Kidney tubule cell (primary cell): ENCODE data around the gene TSSK2.
"Not testable (repeated sequence)": the region's sequence is repeated elsewhere in the genome, so short reads cannot be mapped to it uniquely, and the experiment has no call there.

Source experiments
- DNase-seq: peaks from one replicate; pipeline ENCODE4 v3.0.0-alpha.2; 2018; ENCODE audit warnings: low spot score

Gene TSSK2

GRCh38 chr22:19130959-19131684 is at the start of gene TSSK2:
Gene TSSK2 (plus strand): TSS chr22:19131308. CDS start chr22:19131400, 92 bp downstream.
- no peak for DNase-seq

- no peak for DNase-seq
These were observed 49.8 kb upstream of the TSSK2 start for GRCh38 chr22:19081351-19081750.

- DNase-seq: no peak
These were observed 49.0 kb upstream of the TSSK2 start for GRCh38 chr22:19082101-19082500.

DNA sequence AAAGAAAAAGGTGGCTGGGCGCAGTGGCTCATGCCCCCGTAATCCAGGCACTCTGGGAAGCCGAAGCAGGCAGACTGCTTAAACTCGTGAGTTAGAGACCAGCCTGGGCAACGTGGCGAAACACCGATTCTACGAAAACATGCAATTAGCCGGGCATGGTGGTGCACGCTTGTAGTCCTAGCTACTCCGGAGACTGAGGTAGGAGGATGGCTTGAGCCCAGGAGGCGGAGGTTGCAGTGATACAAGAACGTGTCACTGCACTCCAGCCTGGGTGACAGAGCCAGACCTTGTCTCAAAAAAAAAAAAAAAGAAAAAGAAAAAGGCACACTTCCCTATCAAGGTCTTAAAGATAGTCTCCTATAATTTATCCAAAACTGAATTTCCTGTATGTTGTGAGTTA is 48.3 kb upstream of the TSSK2 start:
- no peak for DNase-seq

DNA sequence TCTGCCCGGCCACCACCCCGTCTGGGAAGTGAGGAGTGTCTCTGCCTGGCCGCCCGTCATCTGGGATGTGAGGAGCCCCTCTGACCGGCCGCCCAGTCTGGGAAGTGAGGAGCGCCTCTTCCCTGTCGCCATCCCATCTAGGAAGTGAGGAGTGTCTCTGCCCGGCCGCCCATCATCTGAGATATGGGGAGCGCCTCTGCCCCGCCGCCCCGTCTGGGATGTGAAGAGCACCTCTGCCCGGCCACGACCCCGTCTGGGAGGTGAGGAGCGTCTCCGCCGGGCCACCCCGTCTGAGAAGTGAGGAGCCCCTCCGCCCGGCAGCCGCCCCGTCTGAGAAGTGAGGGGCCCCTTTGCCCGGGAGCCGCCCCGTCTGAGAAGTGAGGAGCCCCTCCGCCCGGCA is 47.0 kb upstream of the TSSK2 start:
- not testable (repeated sequence) for DNase-seq

DNA sequence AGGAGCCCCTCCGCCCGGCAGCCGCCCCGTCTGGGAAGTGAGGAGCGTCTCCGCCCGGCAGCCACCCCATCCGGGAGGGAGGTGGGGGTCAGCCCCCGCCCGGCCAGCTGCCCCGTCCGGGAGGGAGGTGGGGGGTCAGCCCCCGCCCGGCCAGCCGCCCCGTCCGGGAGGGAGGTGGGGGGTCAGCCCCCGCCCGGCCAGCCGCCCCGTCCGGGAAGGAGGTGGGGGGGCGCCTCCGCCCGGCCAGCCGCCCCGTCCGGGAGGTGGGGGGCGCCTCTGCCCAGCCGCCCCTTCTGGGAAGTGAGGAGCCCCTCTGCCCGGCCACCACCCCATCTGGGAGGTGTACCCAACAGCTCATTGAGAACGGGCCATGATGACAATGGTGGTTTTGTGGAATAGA is 46.5 kb upstream of the TSSK2 start:
- DNase-seq: not testable (repeated sequence)

DNA sequence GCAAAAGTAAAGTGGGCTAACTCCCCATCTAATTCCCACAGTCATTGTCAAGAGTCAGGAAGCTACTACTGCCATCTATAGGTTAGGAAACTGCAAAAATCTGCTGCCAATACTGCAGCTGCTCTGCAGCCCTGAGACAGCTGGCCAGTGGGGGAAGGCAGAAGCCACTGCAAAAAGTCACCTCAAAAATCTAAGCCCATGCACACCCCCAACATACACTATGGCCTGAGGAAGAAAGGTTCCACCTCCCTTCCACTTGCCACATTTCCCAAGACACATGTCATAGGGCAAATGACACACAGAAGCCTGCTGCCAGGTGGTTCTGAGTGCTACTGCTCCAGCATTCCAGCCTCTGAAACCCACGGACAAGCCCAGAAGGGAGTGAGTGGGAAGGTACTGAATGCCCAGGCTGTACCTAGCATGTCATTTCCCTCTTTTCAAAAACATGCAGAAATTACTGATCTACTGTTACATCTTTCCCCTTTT is 45.8 kb upstream of the TSSK2 start:
- DNase-seq: peak; percentile 41

GRCh38 chr22:19086417-19086816 is 44.7 kb upstream of the TSSK2 start:
- DNase-seq: peak; percentile 61

- peak; percentile 47 for DNase-seq
These were observed 44.2 kb upstream of the TSSK2 start for GRCh38 chr22:19086896-19087295.

GRCh38 chr22:19088866-19089595 is 42.1 kb upstream of the TSSK2 start:
- no peak for DNase-seq

- DNase-seq: no peak
These were observed 40.9 kb upstream of the TSSK2 start for GRCh38 chr22:19090183-19090582.

DNA sequence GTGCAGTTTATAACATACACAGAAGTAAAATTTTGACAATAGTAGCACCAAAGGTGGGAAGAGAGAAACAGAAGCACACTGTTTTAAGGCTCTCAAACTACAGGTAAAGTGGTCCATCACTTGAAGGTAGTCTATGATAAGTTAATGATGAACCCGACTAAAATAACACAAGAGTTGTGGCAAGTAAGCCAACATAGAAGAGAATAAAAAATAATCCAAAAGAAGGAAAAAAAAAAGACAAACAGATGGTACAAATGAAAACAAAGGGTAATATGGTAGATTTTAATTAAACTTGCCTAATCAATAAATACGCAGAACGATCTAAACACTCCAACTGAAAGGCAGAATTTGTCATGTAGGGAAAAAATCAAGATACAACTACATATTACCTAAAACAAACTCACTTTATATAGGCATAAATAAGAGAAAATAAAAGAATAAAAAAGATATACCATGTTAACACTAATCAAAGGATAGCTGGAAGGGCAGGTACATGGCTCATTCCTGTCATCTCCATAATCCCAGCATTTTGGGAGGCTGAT is 40.5 kb upstream of the TSSK2 start:
- DNase-seq: no peak

DNA sequence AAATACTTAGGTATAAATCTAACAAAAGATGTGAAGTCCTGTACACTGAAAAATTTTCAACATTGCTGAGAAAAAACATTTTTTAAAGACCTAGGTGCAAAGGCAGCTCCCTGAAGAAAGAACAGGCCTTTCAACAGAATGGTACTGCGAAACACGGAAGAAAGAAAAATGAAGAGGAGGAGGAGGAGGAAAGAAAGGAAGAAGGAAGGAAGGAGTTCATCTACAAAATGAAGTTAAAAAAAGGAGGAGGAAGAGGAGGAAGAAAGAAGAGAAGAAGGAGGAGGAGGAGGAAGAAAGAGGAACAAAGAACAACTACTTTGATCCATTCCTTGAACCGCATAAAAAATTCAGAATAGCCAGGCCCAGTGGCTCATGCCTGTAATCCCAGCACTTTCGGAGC is 38.4 kb upstream of the TSSK2 start:
- DNase-seq: no peak

DNA sequence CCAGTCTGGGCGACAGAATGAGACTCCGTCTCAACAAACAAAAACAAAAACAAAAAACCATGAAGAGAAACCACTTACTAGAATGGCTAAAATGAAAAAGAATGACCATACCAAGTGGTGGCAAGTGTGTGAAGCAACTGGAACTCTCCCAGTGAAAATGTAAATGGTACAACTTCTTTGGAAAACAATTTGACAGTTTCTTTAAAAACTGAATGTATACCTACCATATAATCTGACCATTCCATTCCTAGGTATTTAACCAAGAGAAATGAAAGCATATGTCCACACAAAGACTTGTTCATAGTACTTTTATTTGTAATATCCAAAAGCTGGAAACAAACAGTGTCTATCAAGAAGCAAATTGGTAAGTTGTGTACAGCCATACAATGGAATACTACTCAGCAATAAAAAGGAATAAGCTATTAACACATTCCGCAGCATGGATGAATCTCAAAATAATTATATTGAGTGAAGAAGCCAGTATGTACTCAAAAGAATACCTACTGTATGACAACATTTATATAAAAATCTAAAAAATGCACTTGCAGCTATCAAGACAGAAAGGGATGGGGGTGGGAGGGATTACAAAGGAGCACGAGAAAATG is 36.6 kb upstream of the TSSK2 start:
- no peak for DNase-seq

- DNase-seq: no peak
These were observed 34.6 kb upstream of the TSSK2 start for GRCh38 chr22:19096555-19096954.

DNA sequence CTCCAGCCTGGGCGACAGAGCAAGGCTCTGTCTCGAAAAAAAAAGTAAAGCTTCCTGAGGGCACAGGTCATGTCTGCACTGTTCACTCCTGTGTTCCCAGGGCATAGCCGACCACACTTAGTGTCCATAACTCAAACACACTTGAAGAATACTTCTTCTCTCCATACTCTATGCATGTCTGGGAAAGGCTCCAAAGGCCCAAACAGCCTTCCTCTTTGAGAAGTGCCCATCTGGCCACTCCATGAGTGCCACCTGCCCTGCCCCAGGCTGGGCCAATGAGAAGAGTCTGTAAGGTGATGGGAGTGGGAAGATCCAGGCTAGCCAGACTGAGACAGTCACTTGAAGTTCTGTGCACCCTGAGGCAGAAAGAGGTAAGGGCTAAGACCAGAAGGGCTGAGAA is 33.6 kb upstream of the TSSK2 start:
- no peak for DNase-seq

DNA sequence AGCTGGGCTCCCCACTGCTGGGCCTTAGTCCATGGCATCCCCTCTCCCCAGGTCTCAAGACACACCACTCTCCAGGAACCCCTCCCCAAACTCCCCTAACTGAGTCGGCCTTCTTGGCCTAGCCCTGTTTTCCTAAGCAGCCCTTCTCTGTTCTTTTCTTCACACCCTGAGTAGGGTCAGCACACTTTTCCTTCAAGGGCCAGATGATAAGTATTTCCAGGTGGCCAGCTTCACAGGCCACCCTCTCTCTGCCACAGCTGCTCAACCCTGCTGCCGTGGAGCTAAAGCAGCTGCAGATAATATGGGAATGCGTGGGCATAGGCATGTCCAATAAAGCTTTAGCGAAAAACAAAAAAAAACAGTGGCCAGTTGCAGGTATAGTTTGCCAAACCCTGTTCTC is 33.0 kb upstream of the TSSK2 start:
- no peak for DNase-seq

- peak; percentile 24 for DNase-seq
These were observed 27.0 kb upstream of the TSSK2 start for GRCh38 chr22:19103880-19104821.

DNA sequence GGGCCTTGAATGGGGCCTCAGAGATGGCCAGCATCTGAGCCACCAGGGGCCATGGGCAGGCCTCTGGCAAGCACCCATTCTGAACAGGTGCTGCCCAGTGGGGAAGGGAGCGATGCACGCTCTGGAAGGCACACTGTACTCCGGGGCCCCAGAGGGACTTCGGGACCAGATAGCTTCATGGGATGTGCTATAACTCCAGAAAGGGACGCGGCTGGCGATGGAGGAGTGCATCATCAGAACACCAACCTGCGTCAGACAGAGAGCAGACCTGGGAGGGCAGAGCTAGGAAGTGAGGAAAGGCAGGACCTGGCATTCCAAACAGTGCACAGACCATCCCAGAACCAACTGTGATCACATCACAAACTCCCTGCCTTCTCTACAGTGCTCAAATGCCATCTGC is 25.7 kb upstream of the TSSK2 start:
- no peak for DNase-seq

DNA sequence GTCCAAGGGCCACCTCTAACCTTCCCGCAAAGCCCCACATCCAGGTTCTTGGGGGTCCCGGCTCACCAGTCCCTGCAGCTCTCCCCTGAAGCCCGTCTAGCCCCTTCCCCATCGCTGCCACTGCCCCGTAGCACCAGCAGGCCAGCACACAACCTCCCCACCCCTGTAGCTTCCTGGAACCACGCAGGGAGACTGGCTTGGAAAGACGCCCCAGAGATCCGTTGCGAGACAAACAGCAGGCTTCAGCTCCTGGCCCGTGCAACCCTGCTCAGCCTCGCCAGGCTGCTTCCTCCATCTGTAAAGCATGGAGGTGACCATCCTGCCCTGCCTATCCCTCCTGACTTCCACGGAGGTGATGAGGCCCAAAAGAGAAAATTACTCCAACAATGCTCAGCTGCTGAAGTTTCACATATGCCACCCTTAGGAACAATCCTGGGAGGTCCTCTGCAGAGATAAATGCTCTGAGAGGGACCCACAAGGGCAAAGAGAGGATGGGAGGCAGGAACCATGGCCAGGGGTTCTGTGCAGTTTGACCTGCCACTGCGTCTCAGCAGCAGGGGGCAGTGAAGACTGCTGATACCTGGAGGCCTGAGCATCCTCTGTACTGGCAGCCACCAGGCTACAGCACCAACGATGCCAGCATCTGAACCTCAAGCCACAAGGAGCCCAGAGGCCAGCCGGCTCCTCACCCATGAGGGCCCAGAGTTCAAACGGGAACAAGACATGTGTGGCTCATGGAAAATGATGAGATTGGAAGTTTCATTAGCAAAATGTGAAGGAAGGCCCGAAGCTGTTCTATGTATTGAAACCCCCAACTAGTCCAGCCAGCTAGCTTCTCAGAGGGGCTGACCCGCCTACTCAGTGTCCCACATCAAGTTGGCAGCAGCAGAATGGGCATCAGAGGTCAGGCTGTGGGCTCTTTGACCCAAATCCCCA is 25.0 kb upstream of the TSSK2 start:
- peak; percentile 6 for DNase-seq
